NCI-H2107 treated with DMSO at 0.1 percent for 48 hours (cell line): ENCODE measurements around the gene XRN1.
"Not testable (repeated sequence)": the region's sequence is repeated elsewhere in the genome, so short reads cannot be mapped to it uniquely, and the experiment has no call there.

Experiments
- DNase-seq: peaks from one replicate; lab custom pipeline; 2025; ENCODE audit not compliant: unreplicated experiment; lab: John Stamatoyannopoulos, UW

The XRN1 gene

GRCh38 chr3:142337994-142338393 is 109.8 kb downstream of the XRN1 start:
- no peak for DNase-seq

GRCh38 chr3:142332390-142332789 is 115.4 kb downstream of the XRN1 start:
- no peak for DNase-seq

DNA sequence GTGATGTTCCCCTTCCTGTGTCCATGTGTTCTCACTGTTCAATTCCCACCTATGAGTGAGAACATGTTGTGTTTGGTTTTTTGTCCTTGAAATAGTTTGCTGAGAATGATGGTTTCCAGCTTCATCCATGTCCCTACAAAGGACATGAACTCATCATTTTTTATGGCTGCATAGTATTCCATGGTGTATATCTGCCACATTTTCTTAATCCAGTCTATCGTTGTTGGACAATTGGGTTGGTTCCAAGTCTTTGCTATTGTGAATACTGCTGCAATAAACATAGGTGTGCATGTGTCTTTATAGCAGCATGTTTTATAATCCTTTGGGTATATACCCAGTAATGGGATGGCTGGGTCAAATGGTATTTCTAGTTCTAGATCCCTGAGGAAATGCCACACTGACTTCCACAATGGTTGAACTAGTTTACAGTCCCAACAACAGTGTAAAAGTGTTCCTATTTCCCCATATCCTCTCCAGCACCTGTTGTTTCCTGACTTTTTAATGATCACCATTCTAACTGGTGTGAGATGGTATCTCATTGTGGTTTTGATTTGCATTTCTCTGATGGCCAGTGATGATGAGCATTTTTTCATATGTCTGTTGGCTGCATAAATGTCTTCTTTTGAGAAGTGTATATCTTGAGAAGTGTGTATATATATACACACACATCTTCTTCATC is 123.4 kb downstream of the XRN1 start:
- DNase-seq = not testable (repeated sequence)

- no peak for DNase-seq
These were observed 127.9 kb downstream of the XRN1 start for GRCh38 chr3:142319912-142320311.

- no peak for DNase-seq
These were observed 128.7 kb downstream of the XRN1 start for GRCh38 chr3:142319094-142319493.

- no peak for DNase-seq
These were observed 129.5 kb downstream of the XRN1 start for GRCh38 chr3:142318331-142318730.

GRCh38 chr3:142315978-142316388 is 131.9 kb downstream of the XRN1 start:
- DNase-seq = not testable (repeated sequence)

DNA sequence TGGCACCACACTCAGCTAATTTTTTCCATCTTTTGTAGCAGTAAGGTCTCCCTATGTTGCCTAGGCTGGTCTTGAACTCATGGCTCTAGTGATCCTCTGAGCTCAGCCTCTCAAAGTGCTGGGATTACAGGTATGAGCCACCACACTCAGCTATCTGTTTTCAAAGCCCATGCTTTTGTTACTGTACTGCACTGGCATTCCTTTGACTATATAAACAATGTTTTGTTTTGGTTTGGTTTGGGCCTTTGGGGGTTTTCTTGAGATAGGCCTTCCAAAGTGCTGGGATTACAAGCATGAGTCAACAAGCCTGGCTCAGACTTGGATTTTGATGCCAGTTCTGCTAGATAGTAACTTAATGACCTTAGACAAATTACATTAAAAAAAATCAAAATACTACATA is 132.8 kb downstream of the XRN1 start:
- DNase-seq = no peak

DNA sequence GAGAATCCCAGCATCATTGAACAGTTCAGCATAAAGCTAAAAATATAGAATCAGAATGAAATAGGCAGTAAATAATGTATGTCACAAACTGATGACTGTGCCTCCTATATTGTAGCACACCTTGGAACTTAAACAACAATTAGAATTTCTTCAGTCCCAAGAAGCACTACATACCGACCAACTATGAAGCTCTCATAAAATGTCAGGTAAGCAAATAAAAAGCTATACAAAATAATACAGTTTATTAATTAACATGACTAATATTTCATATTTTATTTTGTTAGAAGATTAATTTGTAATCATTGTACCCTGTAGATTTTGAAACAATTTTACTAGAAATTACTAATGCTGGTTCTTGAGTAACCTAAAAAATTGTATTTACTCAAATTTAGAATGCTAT is 137.4 kb downstream of the XRN1 start:
- DNase-seq = no peak

- DNase-seq = not testable (repeated sequence)
These were observed 145.0 kb downstream of the XRN1 start for GRCh38 chr3:142302847-142303246.

DNA sequence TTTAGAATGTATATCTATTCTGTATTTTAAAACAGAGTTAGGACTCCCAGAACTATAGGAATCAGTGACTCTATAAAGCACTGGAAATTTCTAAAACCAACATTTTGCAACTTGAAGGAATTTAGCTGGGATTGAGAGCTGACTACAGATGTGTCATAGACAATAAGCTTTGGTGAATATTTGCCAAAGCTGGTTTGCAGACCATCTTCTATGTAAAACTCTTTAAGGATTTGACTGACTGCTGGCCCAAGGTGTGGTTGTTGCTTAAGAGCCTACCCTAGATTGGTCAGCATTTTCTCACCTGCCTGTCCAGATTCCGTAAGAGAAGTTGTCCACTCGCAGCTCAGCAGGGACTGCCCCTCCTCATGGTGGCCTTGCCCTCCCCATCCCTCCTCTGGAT is 149.2 kb downstream of the XRN1 start:
- DNase-seq = no peak

DNA sequence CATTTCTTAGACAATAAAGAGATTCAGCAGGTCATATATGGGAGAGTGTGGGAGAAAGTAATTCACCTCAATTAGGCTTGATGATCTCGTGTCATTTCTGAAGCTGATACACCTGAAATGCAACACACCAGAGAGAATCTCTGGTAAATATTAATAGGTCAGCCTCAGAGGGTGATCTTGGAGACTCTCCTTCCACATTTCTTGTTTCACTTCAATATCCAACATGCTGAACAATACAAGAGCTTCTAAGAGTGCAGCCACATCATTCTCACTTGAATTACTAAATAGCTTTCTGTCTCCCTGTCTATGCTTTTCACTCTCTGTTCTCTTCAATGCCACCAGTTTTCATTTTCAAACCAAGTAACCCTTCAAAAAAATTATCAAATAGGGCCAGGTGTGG is 151.3 kb downstream of the XRN1 start:
- no peak for DNase-seq

DNA sequence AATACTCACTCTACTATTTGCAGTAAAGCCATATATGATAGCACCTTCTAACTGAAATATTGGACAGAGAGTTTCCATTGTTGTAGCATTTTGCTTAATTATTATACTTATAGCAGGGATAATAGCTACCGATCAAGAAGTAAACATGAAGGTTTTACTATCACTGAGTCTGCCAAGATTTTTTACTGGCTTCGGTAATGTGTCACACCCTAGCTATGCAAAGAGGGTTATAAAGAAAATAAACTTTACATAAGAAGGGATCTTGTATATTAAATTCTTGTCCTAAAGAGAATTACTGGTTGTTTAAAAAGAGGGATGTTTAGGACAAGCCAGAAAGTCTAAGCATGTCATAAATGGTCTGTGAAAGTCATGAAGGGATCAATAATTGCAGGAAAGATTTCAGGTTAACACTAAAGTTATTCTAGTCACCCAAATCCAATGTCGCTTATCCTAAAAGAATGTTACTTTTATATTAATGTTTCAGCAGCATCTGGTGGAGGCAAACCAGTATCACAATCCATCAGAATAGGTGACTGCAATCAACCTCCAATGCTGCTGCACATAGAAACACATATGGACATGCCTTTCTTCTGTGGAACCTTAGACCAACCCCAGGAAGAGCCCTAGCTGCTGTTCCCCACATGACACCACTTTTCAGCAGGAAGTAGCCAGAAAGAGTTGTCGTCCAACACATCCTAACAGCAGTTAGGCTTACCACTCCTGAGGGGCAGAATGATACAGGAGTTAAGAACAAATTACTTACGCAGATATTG is 159.8 kb downstream of the XRN1 start:
- DNase-seq = no peak

- no peak for DNase-seq
These were observed 162.7 kb downstream of the XRN1 start for GRCh38 chr3:142285083-142285517.

- no peak for DNase-seq
These were observed 165.3 kb downstream of the XRN1 start for GRCh38 chr3:142282503-142282902.

DNA sequence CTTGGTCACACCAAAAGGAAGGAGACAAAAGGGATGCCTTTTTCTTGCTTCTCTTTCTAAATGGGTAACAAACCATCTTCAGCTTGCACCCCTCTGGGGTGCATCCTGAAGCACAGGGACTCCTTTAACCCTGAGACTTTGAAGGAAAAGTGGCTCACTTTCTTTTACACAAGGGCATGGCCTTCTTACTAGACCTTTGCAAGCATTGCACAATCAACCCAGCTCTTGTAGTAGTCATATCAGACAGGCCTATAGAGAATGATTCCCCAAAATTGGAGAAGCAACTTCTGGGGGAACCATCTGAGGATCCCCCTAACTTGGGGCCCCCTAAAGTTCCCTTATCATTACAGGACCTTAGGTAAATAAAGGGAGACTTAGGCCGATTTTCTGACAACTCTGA is 166.4 kb downstream of the XRN1 start:
- DNase-seq = no peak

DNA sequence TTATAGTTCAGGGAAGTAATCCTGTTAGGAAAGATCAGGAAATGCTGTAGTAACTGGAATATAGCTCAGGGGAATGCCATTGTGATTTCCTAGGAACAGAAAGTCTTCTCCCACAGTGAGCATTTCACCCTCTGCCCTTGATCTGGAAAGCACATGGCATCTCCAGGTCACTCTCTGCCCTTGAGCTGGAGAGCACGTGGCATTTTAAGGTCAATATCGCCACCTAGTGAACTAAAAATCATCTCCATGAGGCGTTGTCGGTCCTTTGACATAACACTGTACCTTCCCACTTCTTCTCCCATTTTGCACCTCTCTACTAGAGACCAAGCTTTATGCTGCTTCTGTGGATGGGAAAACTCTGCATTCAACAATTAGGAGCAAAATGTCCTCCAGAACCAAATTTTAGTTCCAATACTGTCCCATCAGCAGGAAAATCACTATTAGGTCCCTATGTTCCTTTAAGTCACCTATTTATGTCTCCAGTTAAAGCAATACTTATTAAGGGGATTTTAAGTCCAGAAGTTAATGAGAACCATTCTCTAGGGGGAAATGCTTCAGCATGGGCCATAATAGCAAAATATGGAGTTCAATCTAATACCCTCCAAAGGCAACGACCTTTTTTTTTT is 167.8 kb downstream of the XRN1 start:
- peak; percentile 83 for DNase-seq

DNA sequence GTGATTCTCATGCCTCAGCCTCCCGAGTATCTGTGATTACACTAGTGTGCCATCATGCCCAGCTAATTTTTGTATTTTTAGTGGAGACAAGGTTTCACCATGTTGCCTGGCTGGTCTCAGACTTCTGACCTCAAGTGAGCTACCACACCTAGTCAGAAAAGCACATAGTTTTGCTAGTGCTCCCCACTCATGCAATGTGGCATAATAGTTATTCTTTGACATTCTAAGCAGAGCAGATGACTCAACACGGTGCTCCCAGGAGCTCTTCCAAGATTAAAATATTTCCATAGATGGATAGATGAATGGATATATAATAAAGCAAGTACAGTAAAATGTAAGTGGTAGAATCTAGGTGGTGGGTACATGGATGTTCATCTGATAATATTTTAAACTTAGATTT is 169.4 kb downstream of the XRN1 start:
- no peak for DNase-seq

GRCh38 chr3:142276781-142277180 is 171.1 kb downstream of the XRN1 start:
- no peak for DNase-seq

DNA sequence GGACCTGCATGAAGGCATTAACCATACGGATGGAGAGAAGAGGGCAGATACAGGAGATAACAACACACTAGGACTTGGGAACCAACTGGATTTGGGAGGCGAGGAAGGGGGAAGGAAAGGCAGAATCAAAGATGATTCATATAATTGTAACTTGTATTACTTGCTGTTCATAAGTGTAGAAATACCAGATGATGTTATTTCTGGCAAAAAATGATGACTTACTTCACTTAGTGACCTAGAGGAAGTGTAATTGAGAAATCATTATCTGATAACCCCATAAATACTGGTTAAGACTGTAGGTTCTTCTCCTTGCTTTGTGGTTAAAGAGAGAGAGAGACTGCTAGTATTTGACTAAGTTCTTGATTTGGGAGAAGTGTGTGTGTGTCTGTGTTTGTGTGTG is 172.0 kb downstream of the XRN1 start:
- DNase-seq = no peak

DNA sequence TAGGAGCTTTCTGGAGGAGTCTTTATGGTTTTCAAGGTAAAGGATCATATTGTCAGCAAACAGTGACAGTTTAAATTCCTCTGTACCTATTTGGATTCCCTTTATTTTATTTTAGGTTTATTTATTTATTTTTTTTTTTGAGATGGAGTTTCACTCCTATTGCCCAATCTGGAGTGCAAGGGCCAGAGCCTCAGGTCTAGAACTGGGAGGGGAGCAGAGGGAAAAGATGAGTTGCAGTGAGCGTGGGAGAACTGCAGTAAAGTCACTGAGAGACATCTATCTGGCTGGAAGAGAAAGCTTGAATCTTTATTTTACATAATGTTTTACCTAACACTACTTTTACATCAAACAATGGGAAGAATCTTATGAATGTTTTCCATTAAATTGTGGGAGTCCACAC is 172.9 kb downstream of the XRN1 start:
- DNase-seq = no peak

DNA sequence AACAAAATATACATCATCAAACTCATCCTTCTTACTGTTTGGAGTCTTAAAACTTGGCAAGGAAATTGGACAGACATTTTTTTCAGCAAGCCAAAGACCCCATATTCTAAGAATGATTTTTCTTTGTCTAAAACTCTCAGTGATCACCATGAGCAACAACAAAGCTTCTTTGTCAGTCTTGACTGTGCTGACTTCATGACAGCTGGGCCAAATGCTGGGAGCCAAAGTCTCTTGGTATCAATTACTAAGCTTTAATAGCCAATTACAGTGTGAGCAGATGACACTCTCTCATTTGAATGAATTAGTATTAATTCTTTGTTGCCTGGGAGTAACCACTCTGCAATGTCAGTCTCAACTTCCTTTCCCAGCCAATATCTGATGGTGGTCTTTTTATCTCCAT is 174.3 kb downstream of the XRN1 start:
- DNase-seq = no peak
